NOMO-1 treated with DMSO at 0.1 percent for 48 hours (cell line): ENCODE measurements around the gene CNGB1.

Source experiments
- DNase-seq: peaks from one replicate; lab custom pipeline; 2025; ENCODE audit not compliant: unreplicated experiment; lab: John Stamatoyannopoulos, UW

Gene CNGB1

GRCh38 chr16:57977418-57978069 is 6.6 kb upstream of the CNGB1 start:
- DNase-seq = no peak

GRCh38 chr16:57976331-57976796 is 5.4 kb upstream of the CNGB1 start:
- DNase-seq = no peak

GRCh38 chr16:57972306-57972705 is 1.4 kb upstream of the CNGB1 start:
- no peak for DNase-seq

- DNase-seq = no peak
Measured at GRCh38 chr16:57971848-57972247, 920 bp upstream of the CNGB1 start.

GRCh38 chr16:57970319-57970718 is 609 bp downstream of the CNGB1 start:
- DNase-seq = no peak

GRCh38 chr16:57969451-57970123 is 1.3 kb downstream of the CNGB1 start:
- no peak for DNase-seq

GRCh38 chr16:57967916-57968315 is 3.0 kb downstream of the CNGB1 start:
- no peak for DNase-seq

GRCh38 chr16:57966986-57967385 is 3.9 kb downstream of the CNGB1 start:
- DNase-seq = no peak

- DNase-seq = no peak
Measured at GRCh38 chr16:57966204-57966771, 4.6 kb downstream of the CNGB1 start.

- DNase-seq = no peak
Measured at GRCh38 chr16:57964157-57964700, 6.7 kb downstream of the CNGB1 start.

GRCh38 chr16:57962756-57963155 is 8.2 kb downstream of the CNGB1 start:
- no peak for DNase-seq

GRCh38 chr16:57962046-57962445 is 8.9 kb downstream of the CNGB1 start:
- no peak for DNase-seq

GRCh38 chr16:57961538-57961937 is 9.4 kb downstream of the CNGB1 start:
- DNase-seq = no peak

GRCh38 chr16:57960826-57961472 is 10.0 kb downstream of the CNGB1 start:
- DNase-seq = no peak

- no peak for DNase-seq
Measured at GRCh38 chr16:57960310-57960709, 10.6 kb downstream of the CNGB1 start.

- no peak for DNase-seq
Measured at GRCh38 chr16:57959804-57960203, 11.1 kb downstream of the CNGB1 start.

GRCh38 chr16:57959121-57959520 is 11.8 kb downstream of the CNGB1 start:
- DNase-seq = peak; percentile 41

GRCh38 chr16:57958544-57958943 is 12.4 kb downstream of the CNGB1 start:
- no peak for DNase-seq

GRCh38 chr16:57957673-57958392 is 13.1 kb downstream of the CNGB1 start:
- DNase-seq = no peak

GRCh38 chr16:57956924-57957672 is 13.8 kb downstream of the CNGB1 start:
- DNase-seq = no peak
